HG02885 (cell line): ENCODE results near the gene HOXB13.

ENCODE experiments used
- ATAC-seq: cut with Tn5 transposase; IDR thresholded peaks from one replicate; pipeline ENCODE4 v1.9.1; 2021; ENCODE audit warnings: mild to moderate bottlenecking; ENCODE audit not compliant: unreplicated experiment, poor library complexity

Gene HOXB13

GRCh38 chr17:48749621-48750553, 21.3 kb upstream of the HOXB13 start:
- no peak for ATAC-seq

GRCh38 chr17:48748718-48749566, 20.4 kb upstream of the HOXB13 start:
- no peak for ATAC-seq

GRCh38 chr17:48747445-48748363, 19.2 kb upstream of the HOXB13 start:
- no peak for ATAC-seq

GRCh38 chr17:48746916-48747444, 18.4 kb upstream of the HOXB13 start:
- ATAC-seq = no peak

- no peak for ATAC-seq
These were observed 17.1 kb upstream of the HOXB13 start for GRCh38 chr17:48745381-48746275.

- no peak for ATAC-seq
These were observed 12.0 kb upstream of the HOXB13 start for GRCh38 chr17:48740537-48740936.

GRCh38 chr17:48738803-48739526, 10.4 kb upstream of the HOXB13 start:
- ATAC-seq = no peak

- ATAC-seq = no peak
These were observed 9.9 kb upstream of the HOXB13 start for GRCh38 chr17:48738424-48738802.

- no peak for ATAC-seq
These were observed 8.9 kb upstream of the HOXB13 start for GRCh38 chr17:48737330-48738043.

- ATAC-seq = no peak
These were observed 6.5 kb upstream of the HOXB13 start for GRCh38 chr17:48735062-48735351.

GRCh38 chr17:48734333-48735061, 5.9 kb upstream of the HOXB13 start:
- no peak for ATAC-seq

- no peak for ATAC-seq
These were observed 5.2 kb upstream of the HOXB13 start for GRCh38 chr17:48733632-48734328.

- ATAC-seq = no peak
These were observed 4.4 kb upstream of the HOXB13 start for GRCh38 chr17:48732688-48733629.

- ATAC-seq = no peak
These were observed 2.8 kb upstream of the HOXB13 start for GRCh38 chr17:48731355-48731754.

GRCh38 chr17:48730240-48730550, 1.6 kb upstream of the HOXB13 start:
- no peak for ATAC-seq
